Sigmoid colon (tissue), 7 donors: ENCODE measurements around the gene ITPR2. TPM values are rescaled to one million over a fixed set of nuclear protein-coding genes. Genes with fewer than 3 reads are reported as not detected.

Source experiments
- DNase-seq: peaks from one replicate; pipeline ENCODE4 v3.0.0-alpha.2; 2019
- H3K27ac ChIP-seq, 4 donors: fragments of 200-600 bp; sonication (generic); one replicate each; pipeline ENCODE4 v1.5.1; 2016 to 2019; ENCODE audit warnings: mild to moderate bottlenecking in 1 of 4
- H3K27me3 ChIP-seq, 3 donors: fragments of 200-600 bp; sonication (generic); one replicate each; pipeline ENCODE4 v1.5.1; 2019; ENCODE audit warnings: mild to moderate bottlenecking in 1 of 3
- H3K36me3 ChIP-seq, 4 donors: fragments of 200-600 bp; sonication (generic); one replicate each; pipeline ENCODE4 v1.5.1; 2016 to 2019
- H3K4me1 ChIP-seq, 4 donors: fragments of 200-600 bp; sonication (generic); one replicate each; pipeline ENCODE4 v1.5.1; 2017 to 2019
- H3K4me3 ChIP-seq, 4 donors: fragments of 200-600 bp; sonication (generic); one replicate each; pipeline ENCODE4 v1.5.1; 2017 to 2019; ENCODE audit warnings: mild to moderate bottlenecking in 2 of 4, moderate library complexity in 1 of 4
- H3K9me3 ChIP-seq, 4 donors: fragments of 200-600 bp in 3 of 4; sonication (generic) in 3 of 4; one replicate each; pipeline versions ENCODE4 v1.5.1 to v1.6.1; 2013 to 2019
- CTCF ChIP-seq, 4 experiments: fragments of 450-650 bp in 3 of 4; fragments of 200-600 bp in 1 of 4; IDR thresholded peaks; one replicate each; pipeline ENCODE4 v1.5.1; 2016 to 2019; ENCODE audit warnings: antibody characterized with exemption in 4 of 4, mild to moderate bottlenecking in 3 of 4, moderate library complexity in 2 of 4
- EP300 ChIP-seq, 4 donors: sonication (generic); formaldehyde crosslinking; IDR thresholded peaks; one replicate each; pipeline ENCODE4 v1.6.1; 2017; ENCODE audit warnings: antibody characterized with exemption in 4 of 4
- POLR2A ChIP-seq, 2 donors: fragments of 450-650 bp; IDR thresholded peaks; one replicate each; pipeline ENCODE4 v1.6.1; 2016; ENCODE audit warnings: antibody characterized with exemption in 2 of 2, mild to moderate bottlenecking in 2 of 2, moderate library complexity in 2 of 2
- POLR2AphosphoS5 ChIP-seq, 4 donors: sonication (generic); formaldehyde crosslinking; IDR thresholded peaks; one replicate each; pipeline ENCODE4 v1.6.1; 2017; ENCODE audit warnings: antibody characterized with exemption in 4 of 4
- WGBS, 2 donors: extraction: QIAGEN DNeasy Blood & Tissue Kit; methylation state at CpG; one replicate each; pipeline ENCODE4 v1.1.7; 2013; 5-methylcytosine and 5-hydroxymethylcytosine counted together
- intact Hi-C: fragments of 100-400 bp; cut with DNase I; formaldehyde crosslinking; loops from one replicate; pipeline ENCODE4 v1.15.1; 2023
- polyA plus RNA-seq, 3 donors: library from polyadenylated mRNA; stranded (reverse); fragments of 200-250 nt; gene quantifications; one replicate each; pipeline ENCODE4 v1.2.3, GENCODE V29; 2013
- total RNA-seq, 4 donors: library from RNA; depleted of rRNA; stranded (reverse); fragments of >200 nt; gene quantifications; one replicate each; pipeline ENCODE4 v1.1.0, GENCODE V29; 2016
- donor health status: healthy with polysubstance abuse.
- donor health status: Bipolar disorder and iron deficiency.
- donor health status: healthy.

Gene ITPR2
- total and polyA plus RNA-seq, 7 donors = 1.4 to 78.1 (median 58.9) TPM

DNA sequence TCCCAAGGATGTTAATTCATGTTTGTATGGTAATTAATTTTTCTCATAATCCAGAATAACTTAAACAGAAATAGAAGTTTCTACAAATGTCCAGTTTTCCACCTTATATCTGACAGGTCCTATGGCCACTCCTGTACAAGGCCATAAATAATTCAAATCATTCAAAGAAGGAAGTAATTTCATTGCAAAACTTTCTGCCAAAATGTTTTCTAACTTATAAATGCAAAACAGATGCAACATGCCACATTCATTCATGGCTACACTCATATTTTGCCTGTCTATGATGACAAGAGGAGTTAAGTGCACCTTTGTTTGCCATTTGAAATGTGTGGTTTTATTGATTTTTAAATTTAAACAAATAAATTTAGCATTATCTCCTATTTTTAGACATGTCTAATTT, 34.4 kb downstream of the ITPR2 start:
- intact Hi-C loops = no loop called here
- DNase-seq = no peak
- H3K27me3 ChIP-seq = no peaks in the 10 kb centered on the region
- peaks cover 0 to 33% (median 25%) of the 10 kb centered on the region in 4 donors for H3K4me1 ChIP-seq
- no peaks in the 10 kb centered on the region for H3K36me3 ChIP-seq
- no peak overlapping the region for H3K4me3 ChIP-seq
- TF ChIP-seq CTCF (IDR thresholded peaks at IDR 0.05) (no peak), EP300 (IDR thresholded peaks at IDR 0.05) (no peak), POLR2AphosphoS5 (IDR thresholded peaks at IDR 0.05) (no peak), POLR2A (IDR thresholded peaks at IDR 0.05) (no peak)
- no peaks in the 10 kb centered on the region for H3K9me3 ChIP-seq
- H3K27ac ChIP-seq = peak overlapping the region in 1 of 4 donors; percentile 28

DNA sequence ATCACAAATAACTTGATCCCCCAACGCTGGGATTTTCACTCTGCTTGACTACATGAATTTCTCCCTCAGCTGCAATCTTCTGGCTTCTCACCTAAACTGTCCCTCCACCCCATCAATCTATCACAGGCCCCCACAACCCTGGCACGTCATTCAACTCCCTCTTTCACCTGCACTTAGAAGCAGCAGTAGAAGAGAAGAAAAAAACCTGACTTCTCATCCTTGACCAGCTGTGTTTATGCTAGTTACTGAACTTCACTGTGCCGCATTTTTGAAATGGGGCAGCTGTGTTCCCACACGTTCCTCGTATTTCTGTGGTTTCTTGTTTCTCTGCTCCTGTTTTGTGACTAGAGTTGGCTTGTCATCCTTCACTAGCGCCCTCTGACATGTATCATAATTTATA, 35.0 kb downstream of the ITPR2 start:
- Histone ChIP-seq H3K36me3 (no peaks in the 10 kb centered on the region), H3K9me3 (no peaks in the 10 kb centered on the region), H3K4me1 (peaks cover 0 to 27% (median 19%) of the 10 kb centered on the region in 4 donors), H3K4me3 (no peak overlapping the region), H3K27ac (peak overlapping the region in 3 of 4 donors; percentile 5 to 28 (median 17)), H3K27me3 (no peaks in the 10 kb centered on the region)
- 46 to 71% methylated on average over 6 of the region's 6 CpGs for WGBS, 2 donors
- DNase-seq = no peak
- intact Hi-C loops = no loop called here
- TF ChIP-seq CTCF (IDR thresholded peaks at IDR 0.05) (no peak), POLR2AphosphoS5 (IDR thresholded peaks at IDR 0.05) (peak in 2 of 4 donors; percentile 21 to 45)

GRCh38 chr12:26795910-26796309, 37.1 kb downstream of the ITPR2 start:
- WGBS, 2 donors = 87 to 96% methylated on average over 3 of the region's 3 CpGs
- Histone ChIP-seq H3K4me1 (peaks cover 0 to 42% (median 33%) of the 10 kb centered on the region in 4 donors), H3K4me3 (no peak overlapping the region), H3K27me3 (no peaks in the 10 kb centered on the region), H3K27ac (no peak overlapping the region), H3K9me3 (no peaks in the 10 kb centered on the region), H3K36me3 (no peaks in the 10 kb centered on the region)
- no peak for DNase-seq
- intact Hi-C loops = no loop called here
- no peak for TF ChIP-seq CTCF (IDR thresholded peaks at IDR 0.05)
- TF ChIP-seq EP300 (IDR thresholded peaks at IDR 0.05) = no peak
- TF ChIP-seq POLR2AphosphoS5 (IDR thresholded peaks at IDR 0.05) = no peak
- no peak for TF ChIP-seq POLR2A (IDR thresholded peaks at IDR 0.05)

DNA sequence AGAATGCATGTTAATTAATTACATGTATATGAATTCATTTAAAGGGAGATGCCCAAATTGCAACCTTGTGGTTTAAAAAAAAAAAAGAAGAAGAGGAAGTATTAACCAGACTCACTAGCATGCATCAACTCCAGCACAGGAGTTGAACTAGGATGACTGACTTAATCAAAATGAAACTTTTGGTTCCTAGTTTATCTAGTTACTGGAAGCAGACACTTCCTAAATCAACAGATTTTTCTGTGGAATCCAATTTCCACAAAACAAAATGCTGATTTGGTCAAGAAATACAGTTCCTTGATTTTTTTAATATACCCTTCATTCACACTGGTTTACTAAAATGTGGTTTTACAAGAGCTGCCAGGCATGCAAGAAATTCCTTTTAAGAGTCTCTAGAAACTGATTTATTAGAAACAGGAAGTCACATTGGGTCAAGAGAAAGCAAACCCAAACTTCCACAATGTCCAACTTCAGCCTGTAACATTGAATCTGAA, 41.6 kb downstream of the ITPR2 start:
- no peak for DNase-seq
- H3K36me3 ChIP-seq = no peaks in the 10 kb centered on the region
- TF ChIP-seq CTCF (IDR thresholded peaks at IDR 0.05) = no peak
- TF ChIP-seq EP300 (IDR thresholded peaks at IDR 0.05) = no peak
- TF ChIP-seq POLR2AphosphoS5 (IDR thresholded peaks at IDR 0.05) = no peak
- no peak for TF ChIP-seq POLR2A (IDR thresholded peaks at IDR 0.05)
- intact Hi-C loops = no loop called here
- H3K4me3 ChIP-seq = no peak overlapping the region
- peaks cover 0 to 65% (median 59%) of the 10 kb centered on the region in 4 donors for H3K4me1 ChIP-seq
- H3K9me3 ChIP-seq = no peaks in the 10 kb centered on the region
- H3K27me3 ChIP-seq = no peaks in the 10 kb centered on the region
- H3K27ac ChIP-seq = peak overlapping the region in 3 of 4 donors; percentile 26 to 78 (median 66)

- TF ChIP-seq POLR2AphosphoS5 (IDR thresholded peaks at IDR 0.05) (no peak), POLR2A (IDR thresholded peaks at IDR 0.05) (no peak), EP300 (IDR thresholded peaks at IDR 0.05) (no peak), CTCF (IDR thresholded peaks at IDR 0.05) (no peak)
- Histone ChIP-seq H3K4me3 (no peak overlapping the region), H3K27me3 (no peaks in the 10 kb centered on the region), H3K9me3 (no peaks in the 10 kb centered on the region), H3K27ac (peak overlapping the region; percentile 14 to 78 (median 46)), H3K4me1 (peaks cover 0 to 66% (median 59%) of the 10 kb centered on the region in 4 donors), H3K36me3 (no peaks in the 10 kb centered on the region)
- intact Hi-C loops = no loop called here
- 27 to 67% methylated on average over 1 of the region's 1 CpG for WGBS, 2 donors
- no peak for DNase-seq
These were observed 42.4 kb downstream of the ITPR2 start for GRCh38 chr12:26790645-26790994.
